ENCODE data around the gene TLR6.

DNA sequence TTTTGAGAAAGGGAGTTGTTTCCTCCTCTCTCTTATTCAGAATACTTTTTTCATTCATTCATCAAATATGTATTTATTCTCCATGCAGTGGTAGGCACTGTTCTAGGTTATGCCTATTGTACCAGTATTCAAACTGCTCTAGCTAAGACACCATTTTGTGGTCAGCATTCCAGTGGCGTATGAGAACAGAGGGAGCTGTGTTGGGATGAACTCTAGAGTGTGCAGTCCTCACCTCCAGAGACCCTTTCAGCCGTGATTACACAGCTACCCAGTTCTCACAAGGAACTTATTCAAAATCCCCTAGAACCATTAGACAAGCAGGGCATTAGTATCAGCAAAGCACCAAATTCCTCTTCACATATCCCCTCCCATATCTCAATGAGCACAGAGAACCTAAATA, 56.3 kb downstream of the TLR6 start:
- TF ChIP-seq, protein P1, sequence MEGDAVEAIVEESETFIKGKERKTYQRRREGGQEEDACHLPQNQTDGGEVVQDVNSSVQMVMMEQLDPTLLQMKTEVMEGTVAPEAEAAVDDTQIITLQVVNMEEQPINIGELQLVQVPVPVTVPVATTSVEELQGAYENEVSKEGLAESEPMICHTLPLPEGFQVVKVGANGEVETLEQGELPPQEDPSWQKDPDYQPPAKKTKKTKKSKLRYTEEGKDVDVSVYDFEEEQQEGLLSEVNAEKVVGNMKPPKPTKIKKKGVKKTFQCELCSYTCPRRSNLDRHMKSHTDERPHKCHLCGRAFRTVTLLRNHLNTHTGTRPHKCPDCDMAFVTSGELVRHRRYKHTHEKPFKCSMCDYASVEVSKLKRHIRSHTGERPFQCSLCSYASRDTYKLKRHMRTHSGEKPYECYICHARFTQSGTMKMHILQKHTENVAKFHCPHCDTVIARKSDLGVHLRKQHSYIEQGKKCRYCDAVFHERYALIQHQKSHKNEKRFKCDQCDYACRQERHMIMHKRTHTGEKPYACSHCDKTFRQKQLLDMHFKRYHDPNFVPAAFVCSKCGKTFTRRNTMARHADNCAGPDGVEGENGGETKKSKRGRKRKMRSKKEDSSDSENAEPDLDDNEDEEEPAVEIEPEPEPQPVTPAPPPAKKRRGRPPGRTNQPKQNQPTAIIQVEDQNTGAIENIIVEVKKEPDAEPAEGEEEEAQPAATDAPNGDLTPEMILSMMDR (IDR thresholded peaks at IDR 0.05), result no peak
- TF ChIP-seq POLR2A (IDR thresholded peaks at IDR 0.05), result no peak

Data from body of pancreas (tissue), 4 donors.